T-helper 2 cell (primary cell): ENCODE measurements around the gene ARMCX1.
"Not testable (repeated sequence)": the region's sequence is repeated elsewhere in the genome, so short reads cannot be mapped to it uniquely, and the experiment has no call there.

ENCODE experiments used
- DNase-seq, 5 experiments: peaks; one replicate each; pipeline versions ENCODE4 v3.0.0 to v3.0.0-alpha.2; 2012 to 2022
- total RNA-seq, 2 donors: gene quantifications; one replicate each; lab custom pipeline; 2026; lab: John Stamatoyannopoulos, UW

Gene ARMCX1
- 0.62 to 1.8 reads per million in 2 donors for total RNA-seq

GRCh38 chrX:101550362-101550750, at the start of gene ARMCX1:
ARMCX1 (plus strand) TSS chrX:101550547; CDS start chrX:101552931, 2,384 bp downstream.
- peak in 1 of 5 experiments; percentile 53 for DNase-seq

DNA sequence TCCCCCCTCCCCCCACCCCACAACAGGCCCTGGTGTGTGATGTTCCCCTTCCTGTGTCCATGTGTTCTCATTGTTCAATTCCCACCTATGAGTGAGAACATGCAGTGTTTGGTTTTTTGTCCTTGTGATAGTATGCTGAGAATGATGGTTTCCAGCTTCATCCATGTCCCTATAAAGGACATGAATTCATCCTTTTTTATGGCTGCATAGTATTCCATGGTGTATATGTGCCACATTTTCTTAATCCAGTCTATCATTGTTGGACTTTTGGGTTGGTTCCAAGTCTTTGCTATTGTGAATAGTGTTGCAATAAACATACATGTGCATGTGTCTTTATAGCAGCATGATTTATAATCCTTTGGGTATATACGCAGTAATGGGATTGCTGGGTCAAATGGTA, 47.4 kb upstream of the ARMCX1 start:
- not testable (repeated sequence) for DNase-seq

GRCh38 chrX:101507372-101507771, 43.0 kb upstream of the ARMCX1 start:
- no peak for DNase-seq

DNA sequence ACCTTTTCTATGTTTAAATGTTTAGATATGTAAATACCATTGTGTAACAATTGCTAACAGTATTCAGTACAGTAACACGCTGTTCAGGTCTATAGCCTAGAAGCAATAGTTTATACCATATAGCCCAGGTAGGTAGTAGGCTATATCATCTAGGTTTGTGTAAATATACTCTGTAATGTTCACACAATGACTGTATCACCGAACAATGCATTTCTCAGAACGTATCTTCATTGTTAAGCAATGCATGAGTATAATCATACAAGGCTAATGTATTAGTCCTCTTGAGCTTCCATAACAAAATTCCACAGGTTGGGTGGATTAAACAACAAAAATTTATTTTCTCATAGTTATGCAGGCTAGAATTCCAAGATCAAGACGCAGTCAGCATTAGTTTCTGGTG, 42.4 kb upstream of the ARMCX1 start:
- DNase-seq: no peak

- DNase-seq: no peak
Measured at GRCh38 chrX:101530944-101531343, 19.4 kb upstream of the ARMCX1 start.

- no peak for DNase-seq
Measured at GRCh38 chrX:101539116-101539515, 11.2 kb upstream of the ARMCX1 start.

DNA sequence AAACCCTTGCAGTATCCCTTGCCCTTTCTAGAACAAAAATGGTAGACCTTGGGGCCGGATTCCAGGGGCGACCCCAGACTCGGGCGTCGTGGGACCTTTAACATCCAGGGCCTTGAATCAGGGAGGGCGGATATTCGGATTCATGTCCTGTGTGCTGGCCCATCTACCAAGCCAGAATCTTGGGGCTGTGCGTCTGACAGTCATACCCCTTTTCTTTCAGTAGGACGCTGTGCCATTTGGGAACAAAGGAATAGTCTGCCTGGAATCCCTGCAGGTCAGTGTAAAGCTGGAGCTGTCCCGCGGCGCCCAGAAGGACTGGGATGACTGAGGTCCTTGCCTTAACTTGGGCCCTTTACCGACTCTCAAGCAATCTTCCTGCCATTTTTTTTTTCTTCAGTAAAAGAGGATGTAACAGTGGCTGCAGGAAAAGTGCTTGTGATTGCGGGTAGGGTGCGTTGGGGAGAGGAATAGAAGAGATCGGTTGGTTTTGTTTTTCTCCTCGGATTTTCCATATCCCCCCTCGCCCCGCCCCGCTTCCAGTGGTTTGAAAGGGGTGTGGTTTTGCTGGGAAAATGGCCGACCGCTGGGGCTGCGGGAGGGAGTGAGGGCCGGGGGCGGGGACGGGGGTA, 518 bp downstream of the ARMCX1 start:
- DNase-seq: no peak

DNA sequence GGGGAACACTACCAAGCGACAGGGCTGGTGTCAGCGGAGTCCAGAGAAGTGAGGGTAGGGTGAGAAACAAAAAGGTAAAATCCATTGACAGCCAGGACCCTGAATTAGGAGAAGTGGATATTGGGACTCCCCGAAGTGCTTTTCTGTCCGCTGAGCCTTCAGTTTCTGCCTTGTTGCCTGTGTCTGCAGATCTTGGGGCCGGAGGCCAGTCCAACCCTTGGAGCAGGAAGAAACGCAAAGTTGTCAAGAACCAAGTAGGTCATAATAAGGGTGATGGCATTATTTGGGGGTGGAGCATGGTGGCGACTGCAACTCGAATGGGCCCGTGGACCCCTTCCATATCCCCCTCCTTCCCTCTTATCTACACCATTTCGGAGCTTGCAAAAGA, 1.0 kb downstream of the ARMCX1 start:
- DNase-seq: no peak

DNA sequence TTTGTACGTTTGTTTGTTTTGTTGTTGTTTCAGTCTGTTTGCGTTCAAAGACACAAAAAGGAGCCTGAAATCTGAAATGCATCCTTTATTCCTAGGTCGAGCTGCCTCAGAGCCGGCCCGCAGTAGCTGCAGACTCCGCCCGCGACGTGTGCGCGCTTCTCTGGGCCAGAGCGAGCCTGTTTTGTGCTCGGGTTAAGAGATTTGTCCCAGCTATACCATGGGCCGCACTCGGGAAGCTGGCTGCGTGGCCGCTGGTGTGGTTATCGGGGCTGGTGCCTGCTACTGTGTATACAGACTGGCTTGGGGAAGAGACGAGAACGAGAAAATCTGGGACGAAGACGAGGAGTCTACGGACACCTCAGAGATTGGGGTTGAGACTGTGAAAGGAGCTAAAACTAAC, 2.4 kb downstream of the ARMCX1 start:
- no peak for DNase-seq

GRCh38 chrX:101564651-101565050, 14.3 kb downstream of the ARMCX1 start:
- DNase-seq: no peak

GRCh38 chrX:101595739-101596419, 45.5 kb downstream of the ARMCX1 start:
- peak in 2 of 5 experiments; percentile 33 to 58 for DNase-seq

GRCh38 chrX:101599592-101599991, 49.2 kb downstream of the ARMCX1 start:
- DNase-seq: not testable (repeated sequence)

- DNase-seq: no peak
Measured at GRCh38 chrX:101602077-101602476, 51.7 kb downstream of the ARMCX1 start.
